GM10266 (cell line): ENCODE results near the gene FRMD4B.
A peak's percentile ranks its signal among the peaks of the same experiment; 100 is the strongest.

ENCODE experiments used
- DNase-seq: peaks from one replicate; pipeline ENCODE4 v3.0.0; 2012; ENCODE audit errors: extremely low spot score
- TF ChIP-seq, protein P1 (sequence below): IDR thresholded peaks from 2 replicates; pipeline ENCODE4 v1.5.1; 2012; ENCODE audit warnings: mild to moderate bottlenecking, low read depth; ENCODE audit not compliant: control insufficient read depth, insufficient read depth; ENCODE audit errors: missing control alignments

The FRMD4B gene

DNA sequence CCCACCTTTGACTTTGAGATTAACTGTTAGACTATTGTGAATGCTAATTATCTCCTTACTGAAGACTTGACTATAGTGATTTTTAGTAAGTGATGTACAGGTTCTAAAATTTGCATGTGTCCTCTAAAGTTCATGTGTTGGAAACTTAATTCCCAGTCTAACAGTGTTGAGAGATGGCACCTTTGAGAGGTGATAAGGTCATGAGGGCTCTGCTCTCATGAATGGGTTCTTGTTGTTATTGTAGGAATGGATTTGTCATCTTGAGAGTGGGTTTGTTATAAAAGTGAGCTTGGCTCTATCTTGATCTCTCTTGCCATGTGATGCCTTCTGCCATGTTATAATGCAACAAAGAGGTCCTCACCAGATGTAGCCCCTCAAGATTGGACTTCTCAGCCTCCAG lies 244.6 kb downstream of the FRMD4B start:
- no peak for DNase-seq
- TF ChIP-seq, protein P1, sequence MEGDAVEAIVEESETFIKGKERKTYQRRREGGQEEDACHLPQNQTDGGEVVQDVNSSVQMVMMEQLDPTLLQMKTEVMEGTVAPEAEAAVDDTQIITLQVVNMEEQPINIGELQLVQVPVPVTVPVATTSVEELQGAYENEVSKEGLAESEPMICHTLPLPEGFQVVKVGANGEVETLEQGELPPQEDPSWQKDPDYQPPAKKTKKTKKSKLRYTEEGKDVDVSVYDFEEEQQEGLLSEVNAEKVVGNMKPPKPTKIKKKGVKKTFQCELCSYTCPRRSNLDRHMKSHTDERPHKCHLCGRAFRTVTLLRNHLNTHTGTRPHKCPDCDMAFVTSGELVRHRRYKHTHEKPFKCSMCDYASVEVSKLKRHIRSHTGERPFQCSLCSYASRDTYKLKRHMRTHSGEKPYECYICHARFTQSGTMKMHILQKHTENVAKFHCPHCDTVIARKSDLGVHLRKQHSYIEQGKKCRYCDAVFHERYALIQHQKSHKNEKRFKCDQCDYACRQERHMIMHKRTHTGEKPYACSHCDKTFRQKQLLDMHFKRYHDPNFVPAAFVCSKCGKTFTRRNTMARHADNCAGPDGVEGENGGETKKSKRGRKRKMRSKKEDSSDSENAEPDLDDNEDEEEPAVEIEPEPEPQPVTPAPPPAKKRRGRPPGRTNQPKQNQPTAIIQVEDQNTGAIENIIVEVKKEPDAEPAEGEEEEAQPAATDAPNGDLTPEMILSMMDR = no peak

DNA sequence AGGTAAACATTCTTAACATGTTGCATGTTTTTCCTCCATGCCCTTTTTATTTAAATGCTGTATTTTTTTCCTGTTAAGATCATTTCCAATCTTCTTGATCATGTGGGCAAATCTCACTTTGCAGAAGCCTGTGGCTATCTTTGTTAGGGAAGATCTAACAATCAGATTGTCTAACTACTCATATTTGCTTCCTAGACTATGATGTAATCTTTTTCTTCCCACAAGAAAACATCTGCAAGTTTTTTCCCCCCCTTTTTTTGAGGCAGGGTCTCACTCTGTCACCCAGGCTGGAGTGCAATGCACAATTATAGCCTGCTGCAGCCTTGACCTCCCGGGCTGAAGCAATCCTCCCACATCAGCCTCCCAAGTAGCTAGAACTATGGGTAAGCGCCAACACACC lies 248.5 kb downstream of the FRMD4B start:
- TF ChIP-seq, protein P1 = no peak
- no peak for DNase-seq

DNA sequence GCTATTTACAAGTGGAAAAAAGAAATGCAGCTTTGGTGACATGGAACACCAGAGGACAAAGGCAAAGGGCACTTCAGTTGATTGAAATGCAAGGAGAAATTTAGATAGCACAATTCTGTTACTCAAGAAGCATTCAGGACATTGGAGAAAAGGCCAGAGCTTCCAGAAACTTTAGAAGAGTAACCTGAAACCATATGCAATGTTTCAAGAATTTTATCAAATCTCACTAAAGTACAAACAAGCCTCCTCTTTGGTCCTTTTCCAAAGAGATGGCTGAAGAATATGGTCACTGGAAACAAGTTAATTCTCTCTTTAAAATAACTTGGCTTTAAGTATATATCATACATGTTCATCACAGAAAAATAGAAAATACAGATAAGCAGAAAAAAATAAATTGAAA lies 248.9 kb downstream of the FRMD4B start:
- TF ChIP-seq, protein P1 = no peak

DNA sequence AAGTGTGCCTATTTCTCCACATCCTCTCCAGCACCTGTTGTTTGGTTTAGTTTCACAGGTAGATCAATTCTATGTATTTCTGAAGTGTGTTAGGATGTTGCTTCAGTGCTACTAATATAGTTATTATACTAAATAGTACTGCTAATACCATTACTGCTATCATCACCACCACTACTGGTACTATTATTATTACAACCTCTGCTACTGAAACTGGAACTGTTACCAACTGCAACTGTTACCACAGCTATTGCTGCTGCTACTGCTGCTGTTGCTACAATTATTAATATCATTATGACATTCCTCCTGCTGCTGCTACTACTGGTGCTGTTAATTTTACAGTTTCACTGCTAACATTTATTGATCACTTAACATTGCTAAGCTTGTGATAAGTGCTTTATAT lies 255.2 kb downstream of the FRMD4B start:
- peak; percentile 13 for DNase-seq
- TF ChIP-seq, protein P1 = no peak

More for the DNA sequence above, 248.9 kb downstream of the FRMD4B start:
- no peak for DNase-seq

DNA sequence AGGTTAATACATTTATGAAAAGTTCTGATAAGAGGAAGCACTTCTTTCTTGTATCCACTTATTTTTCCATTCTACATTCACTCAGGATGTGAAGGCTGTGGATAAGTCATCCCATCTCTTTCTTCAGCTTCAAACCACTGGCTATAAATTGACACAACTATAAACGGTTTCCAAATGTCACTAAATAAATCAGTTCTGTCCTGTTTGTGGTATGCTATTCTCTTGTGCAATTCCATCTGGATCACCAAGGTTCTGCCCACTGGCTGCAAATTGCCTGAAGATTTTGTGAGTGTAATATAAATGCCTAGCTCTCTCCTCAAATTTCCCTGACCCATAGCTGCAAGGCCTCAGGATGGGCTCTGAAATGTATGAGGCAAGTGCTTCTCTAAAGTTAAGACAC lies 256.4 kb downstream of the FRMD4B start:
- DNase-seq = no peak
- TF ChIP-seq, protein P1 = no peak

DNA sequence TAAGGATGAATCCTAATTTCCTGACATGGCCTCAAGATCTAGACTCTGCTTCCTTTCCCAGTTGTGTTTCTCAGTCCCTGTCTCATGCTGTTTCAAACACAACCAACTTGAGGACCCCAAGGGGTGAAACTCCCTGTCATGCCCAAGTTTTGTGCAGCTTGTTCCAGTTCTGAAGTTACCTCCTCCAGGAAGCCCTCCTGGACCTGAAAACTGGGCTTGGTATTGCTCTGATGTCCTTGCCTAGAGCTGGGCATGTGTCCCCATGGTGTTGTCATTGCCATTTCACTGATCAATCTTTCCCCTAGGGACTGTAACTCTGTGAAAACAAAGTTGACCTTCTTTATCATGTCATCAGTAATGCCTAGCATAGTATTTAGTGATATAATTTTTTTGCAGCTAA lies 257.4 kb downstream of the FRMD4B start:
- DNase-seq = no peak
- TF ChIP-seq, protein P1 = no peak

DNA sequence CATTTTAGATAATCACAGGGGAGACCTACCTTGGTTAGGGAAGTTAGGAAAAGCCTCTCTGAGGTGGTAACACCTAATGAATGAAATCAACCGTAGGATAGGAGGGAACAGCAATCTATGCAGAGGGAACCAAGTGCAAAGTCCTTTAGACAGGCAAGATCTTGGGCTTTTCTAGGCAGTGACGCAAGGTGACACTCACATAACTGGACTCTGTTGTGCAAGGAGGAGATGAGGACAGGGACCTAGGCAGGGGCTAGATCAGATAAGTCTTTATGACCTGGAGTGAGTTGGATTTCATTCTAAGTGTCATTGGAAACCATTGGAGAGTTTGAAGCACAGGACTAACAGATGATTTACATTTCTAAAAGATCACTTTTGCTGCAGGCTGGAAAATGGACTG lies 258.9 kb downstream of the FRMD4B start:
- TF ChIP-seq, protein P1 = no peak
- no peak for DNase-seq

DNA sequence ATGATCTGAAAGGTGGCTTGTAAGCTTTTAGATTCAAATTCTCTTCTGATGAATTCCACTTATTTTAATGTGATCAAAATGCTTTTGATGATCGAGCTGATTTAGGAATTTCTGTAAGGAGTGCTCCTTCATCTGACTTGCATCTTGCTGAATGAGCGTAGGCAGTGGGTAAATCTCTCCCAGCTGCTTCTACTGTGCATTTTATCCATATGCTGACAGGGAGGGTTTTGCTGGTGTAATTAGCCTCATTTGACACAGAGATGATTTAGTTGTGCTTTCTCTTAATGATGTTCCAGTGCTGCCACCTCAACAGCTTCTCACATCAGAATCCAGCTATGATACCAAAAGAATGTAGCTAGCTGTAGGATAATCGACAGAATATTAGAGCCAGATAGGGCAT lies 259.7 kb downstream of the FRMD4B start:
- TF ChIP-seq, protein P1 = no peak

More for the DNA sequence above, 259.7 kb downstream of the FRMD4B start:
- no peak for DNase-seq
